ENCODE results near the gene NOS1AP.
"Not testable (repeated sequence)": the region's sequence is repeated elsewhere in the genome, so short reads cannot be mapped to it uniquely, and the experiment has no call there.

Gene NOS1AP

GRCh38 chr1:162069334-162070093 is at the start of gene NOS1AP:
TSS of gene NOS1AP (plus strand) at chr1:162069691. CDS start at chr1:162070178, 487 bp downstream.
- DNase-seq (ENCODE audit: low read depth): no peak

- no peak for DNase-seq (ENCODE audit: low read depth)
Observed at GRCh38 chr1:162020150-162020549, 49.3 kb upstream of the NOS1AP start.

- no peak for DNase-seq (ENCODE audit: low read depth)
Observed at GRCh38 chr1:162021124-162021523, 48.4 kb upstream of the NOS1AP start.

GRCh38 chr1:162022626-162023025 is 46.9 kb upstream of the NOS1AP start:
- no peak for DNase-seq (ENCODE audit: low read depth)

- DNase-seq (ENCODE audit: low read depth): no peak
Observed at GRCh38 chr1:162023181-162023546, 46.3 kb upstream of the NOS1AP start.

GRCh38 chr1:162023547-162024501 is 45.7 kb upstream of the NOS1AP start, which contains the start of gene OLFML2B:
TSS of gene OLFML2B (minus strand) at chr1:162023869. CDS start at chr1:162023430, 439 bp downstream.
- DNase-seq (ENCODE audit: low read depth): peak; percentile 76

- DNase-seq (ENCODE audit: low read depth): no peak
Observed at GRCh38 chr1:162025541-162025940, 44.0 kb upstream of the NOS1AP start.

- no peak for DNase-seq (ENCODE audit: low read depth)
Observed at GRCh38 chr1:162026881-162027280, 42.6 kb upstream of the NOS1AP start.

- DNase-seq (ENCODE audit: low read depth): no peak
Observed at GRCh38 chr1:162028726-162029125, 40.8 kb upstream of the NOS1AP start.

GRCh38 chr1:162029157-162029556 is 40.3 kb upstream of the NOS1AP start:
- DNase-seq (ENCODE audit: low read depth): no peak

GRCh38 chr1:162030759-162031280 is 38.7 kb upstream of the NOS1AP start:
- DNase-seq (ENCODE audit: low read depth): no peak

- DNase-seq (ENCODE audit: low read depth): no peak
Observed at GRCh38 chr1:162033428-162033827, 36.1 kb upstream of the NOS1AP start.

- no peak for DNase-seq (ENCODE audit: low read depth)
Observed at GRCh38 chr1:162035241-162035640, 34.2 kb upstream of the NOS1AP start.

GRCh38 chr1:162036163-162036562 is 33.3 kb upstream of the NOS1AP start:
- DNase-seq (ENCODE audit: low read depth): no peak

GRCh38 chr1:162038624-162039023 is 30.9 kb upstream of the NOS1AP start:
- no peak for DNase-seq (ENCODE audit: low read depth)

- no peak for DNase-seq (ENCODE audit: low read depth)
Observed at GRCh38 chr1:162040001-162040400, 29.5 kb upstream of the NOS1AP start.

- DNase-seq (ENCODE audit: low read depth): no peak
Observed at GRCh38 chr1:162040657-162041056, 28.8 kb upstream of the NOS1AP start.

- no peak for DNase-seq (ENCODE audit: low read depth)
Observed at GRCh38 chr1:162042361-162042760, 27.1 kb upstream of the NOS1AP start.

GRCh38 chr1:162046921-162047320 is 22.6 kb upstream of the NOS1AP start:
- no peak for DNase-seq (ENCODE audit: low read depth)

- not testable (repeated sequence) for DNase-seq (ENCODE audit: low read depth)
Observed at GRCh38 chr1:162053949-162054348, 15.5 kb upstream of the NOS1AP start.

- DNase-seq (ENCODE audit: low read depth): peak; percentile 28
Observed at GRCh38 chr1:162055062-162055461, 14.4 kb upstream of the NOS1AP start.

GRCh38 chr1:162056043-162056442 is 13.4 kb upstream of the NOS1AP start:
- peak; percentile 38 for DNase-seq (ENCODE audit: low read depth)

- DNase-seq (ENCODE audit: low read depth): no peak
Observed at GRCh38 chr1:162056579-162056978, 12.9 kb upstream of the NOS1AP start.
